ENCODE results near the gene PIF1. TPM values are rescaled to one million over a fixed set of nuclear protein-coding genes. Genes with fewer than 3 reads are reported as not detected.
"Not testable (repeated sequence)": the region's sequence is repeated elsewhere in the genome, so short reads cannot be mapped to it uniquely, and the experiment has no call there.

The PIF1 gene
- polyA plus RNA-seq, 2 donors, result 5.0 to 9.2 TPM

- WGBS, 2 donors, result 81 to 94% methylated on average over 12 to 13 of the region's 13 CpGs
- no peaks in the 10 kb centered on the region for H3K9me3 ChIP-seq (ENCODE audit: control insufficient read depth in 2 of 2, insufficient read depth in 1 of 2, low read depth in 1 of 2, low read length in 1 of 2)
- H3K27ac ChIP-seq (ENCODE audit: low read depth in 2 of 2, low read length in 1 of 2), result no peak overlapping the region
- H3K4me1 ChIP-seq (ENCODE audit: control insufficient read depth in 2 of 2, insufficient read depth in 2 of 2, low read length in 1 of 2), result no peaks in the 10 kb centered on the region
- H3K36me3 ChIP-seq (ENCODE audit: control insufficient read depth in 2 of 2, insufficient read depth in 2 of 2, low read length in 1 of 2), result peaks cover 0 to 3% of the 10 kb centered on the region in 2 donors
- H3K4me3 ChIP-seq (ENCODE audit: low read depth in 1 of 2, low read length in 2 of 2), result no peak overlapping the region
- H3K27me3 ChIP-seq (ENCODE audit: control insufficient read depth in 1 of 2, insufficient read depth in 2 of 2, low read length in 2 of 2), result no peaks in the 10 kb centered on the region
These were observed 9.0 kb downstream of the PIF1 start for GRCh38 chr15:64816452-64816851.

- not testable (repeated sequence) for H3K4me3 ChIP-seq (ENCODE audit: low read depth in 1 of 2, low read length in 2 of 2); H3K4me1 ChIP-seq (ENCODE audit: control insufficient read depth in 2 of 2, insufficient read depth in 2 of 2, low read length in 1 of 2); H3K9me3 ChIP-seq (ENCODE audit: control insufficient read depth in 2 of 2, insufficient read depth in 1 of 2, low read depth in 1 of 2, low read length in 1 of 2); H3K27me3 ChIP-seq (ENCODE audit: control insufficient read depth in 1 of 2, insufficient read depth in 2 of 2, low read length in 2 of 2); H3K36me3 ChIP-seq (ENCODE audit: control insufficient read depth in 2 of 2, insufficient read depth in 2 of 2, low read length in 1 of 2); H3K27ac ChIP-seq (ENCODE audit: low read depth in 2 of 2, low read length in 1 of 2)
- WGBS, 2 donors, result 72 to 83% methylated on average over 4 of the region's 4 CpGs
These were observed 10.5 kb downstream of the PIF1 start for GRCh38 chr15:64814965-64815364.

GRCh38 chr15:64814283-64814682, 11.2 kb downstream of the PIF1 start:
- H3K27ac ChIP-seq (ENCODE audit: low read depth in 2 of 2, low read length in 1 of 2); H3K4me1 ChIP-seq (ENCODE audit: control insufficient read depth in 2 of 2, insufficient read depth in 2 of 2, low read length in 1 of 2); H3K4me3 ChIP-seq (ENCODE audit: low read depth in 1 of 2, low read length in 2 of 2); H3K9me3 ChIP-seq (ENCODE audit: control insufficient read depth in 2 of 2, insufficient read depth in 1 of 2, low read depth in 1 of 2, low read length in 1 of 2); H3K36me3 ChIP-seq (ENCODE audit: control insufficient read depth in 2 of 2, insufficient read depth in 2 of 2, low read length in 1 of 2); H3K27me3 ChIP-seq (ENCODE audit: control insufficient read depth in 1 of 2, insufficient read depth in 2 of 2, low read length in 2 of 2): not testable (repeated sequence)
- WGBS, 2 donors, result 94 to 95% methylated on average over 8 of the region's 8 CpGs

GRCh38 chr15:64813075-64813474, 12.4 kb downstream of the PIF1 start:
- no peak overlapping the region for H3K27ac ChIP-seq (ENCODE audit: low read depth in 2 of 2, low read length in 1 of 2)
- WGBS, 2 donors, result 68 to 80% methylated on average over 6 of the region's 6 CpGs

GRCh38 chr15:64810497-64811326, 14.7 kb downstream of the PIF1 start:
- Histone ChIP-seq H3K4me1 (ENCODE audit: control insufficient read depth in 2 of 2, insufficient read depth in 2 of 2, low read length in 1 of 2) (no peaks in the 10 kb centered on the region), H3K9me3 (ENCODE audit: control insufficient read depth in 2 of 2, insufficient read depth in 1 of 2, low read depth in 1 of 2, low read length in 1 of 2) (no peaks in the 10 kb centered on the region), H3K4me3 (ENCODE audit: low read depth in 1 of 2, low read length in 2 of 2) (no peak overlapping the region), H3K27ac (ENCODE audit: low read depth in 2 of 2, low read length in 1 of 2) (peak overlapping the region in 1 of 2 donors; percentile 40), H3K36me3 (ENCODE audit: control insufficient read depth in 2 of 2, insufficient read depth in 2 of 2, low read length in 1 of 2) (no peaks in the 10 kb centered on the region), H3K27me3 (ENCODE audit: control insufficient read depth in 1 of 2, insufficient read depth in 2 of 2, low read length in 2 of 2) (no peaks in the 10 kb centered on the region)
- WGBS, 2 donors, result 80 to 86% methylated on average over 5 to 6 of the region's 6 CpGs

More at GRCh38 chr15:64813075-64813474, 12.4 kb downstream of the PIF1 start:
- Histone ChIP-seq H3K9me3 (ENCODE audit: control insufficient read depth in 2 of 2, insufficient read depth in 1 of 2, low read depth in 1 of 2, low read length in 1 of 2) (no peaks in the 10 kb centered on the region), H3K36me3 (ENCODE audit: control insufficient read depth in 2 of 2, insufficient read depth in 2 of 2, low read length in 1 of 2) (no peaks in the 10 kb centered on the region), H3K4me1 (ENCODE audit: control insufficient read depth in 2 of 2, insufficient read depth in 2 of 2, low read length in 1 of 2) (no peaks in the 10 kb centered on the region), H3K27me3 (ENCODE audit: control insufficient read depth in 1 of 2, insufficient read depth in 2 of 2, low read length in 2 of 2) (no peaks in the 10 kb centered on the region), H3K4me3 (ENCODE audit: low read depth in 1 of 2, low read length in 2 of 2) (no peak overlapping the region)

- no peak overlapping the region for H3K4me3 ChIP-seq (ENCODE audit: low read depth in 1 of 2, low read length in 2 of 2)
- no peaks in the 10 kb centered on the region for H3K27me3 ChIP-seq (ENCODE audit: control insufficient read depth in 1 of 2, insufficient read depth in 2 of 2, low read length in 2 of 2)
- H3K4me1 ChIP-seq (ENCODE audit: control insufficient read depth in 2 of 2, insufficient read depth in 2 of 2, low read length in 1 of 2), result no peaks in the 10 kb centered on the region
- no peaks in the 10 kb centered on the region for H3K36me3 ChIP-seq (ENCODE audit: control insufficient read depth in 2 of 2, insufficient read depth in 2 of 2, low read length in 1 of 2)
- 29 to 33% methylated on average over 14 of the region's 14 CpGs for WGBS, 2 donors
- H3K27ac ChIP-seq (ENCODE audit: low read depth in 2 of 2, low read length in 1 of 2), result peak overlapping the region in 1 of 2 donors; percentile 42
- H3K9me3 ChIP-seq (ENCODE audit: control insufficient read depth in 2 of 2, insufficient read depth in 1 of 2, low read depth in 1 of 2, low read length in 1 of 2), result no peaks in the 10 kb centered on the region
These were observed 15.6 kb downstream of the PIF1 start for GRCh38 chr15:64809649-64810496.

- no peaks in the 10 kb centered on the region for H3K36me3 ChIP-seq (ENCODE audit: control insufficient read depth in 2 of 2, insufficient read depth in 2 of 2, low read length in 1 of 2)
- WGBS, 2 donors, result 73 to 76% methylated on average over 10 of the region's 10 CpGs
- peak overlapping the region in 1 of 2 donors; percentile 40 for H3K27ac ChIP-seq (ENCODE audit: low read depth in 2 of 2, low read length in 1 of 2)
- H3K9me3 ChIP-seq (ENCODE audit: control insufficient read depth in 2 of 2, insufficient read depth in 1 of 2, low read depth in 1 of 2, low read length in 1 of 2), result no peaks in the 10 kb centered on the region
- H3K27me3 ChIP-seq (ENCODE audit: control insufficient read depth in 1 of 2, insufficient read depth in 2 of 2, low read length in 2 of 2), result no peaks in the 10 kb centered on the region
- H3K4me1 ChIP-seq (ENCODE audit: control insufficient read depth in 2 of 2, insufficient read depth in 2 of 2, low read length in 1 of 2), result no peaks in the 10 kb centered on the region
- no peak overlapping the region for H3K4me3 ChIP-seq (ENCODE audit: low read depth in 1 of 2, low read length in 2 of 2)
These were observed 16.5 kb downstream of the PIF1 start for GRCh38 chr15:64808785-64809453.

GRCh38 chr15:64807751-64808222, 17.7 kb downstream of the PIF1 start:
- no peaks in the 10 kb centered on the region for H3K27me3 ChIP-seq (ENCODE audit: control insufficient read depth in 1 of 2, insufficient read depth in 2 of 2, low read length in 2 of 2)
- 62 to 67% methylated on average over 6 of the region's 6 CpGs for WGBS, 2 donors
- H3K27ac ChIP-seq (ENCODE audit: low read depth in 2 of 2, low read length in 1 of 2), result peak overlapping the region; percentile 54 to 72
- no peaks in the 10 kb centered on the region for H3K36me3 ChIP-seq (ENCODE audit: control insufficient read depth in 2 of 2, insufficient read depth in 2 of 2, low read length in 1 of 2)
- no peaks in the 10 kb centered on the region for H3K9me3 ChIP-seq (ENCODE audit: control insufficient read depth in 2 of 2, insufficient read depth in 1 of 2, low read depth in 1 of 2, low read length in 1 of 2)
- H3K4me3 ChIP-seq (ENCODE audit: low read depth in 1 of 2, low read length in 2 of 2), result no peak overlapping the region
- no peaks in the 10 kb centered on the region for H3K4me1 ChIP-seq (ENCODE audit: control insufficient read depth in 2 of 2, insufficient read depth in 2 of 2, low read length in 1 of 2)

- no peaks in the 10 kb centered on the region for H3K9me3 ChIP-seq (ENCODE audit: control insufficient read depth in 2 of 2, insufficient read depth in 1 of 2, low read depth in 1 of 2, low read length in 1 of 2)
- no peaks in the 10 kb centered on the region for H3K4me1 ChIP-seq (ENCODE audit: control insufficient read depth in 2 of 2, insufficient read depth in 2 of 2, low read length in 1 of 2)
- no peaks in the 10 kb centered on the region for H3K27me3 ChIP-seq (ENCODE audit: control insufficient read depth in 1 of 2, insufficient read depth in 2 of 2, low read length in 2 of 2)
- H3K27ac ChIP-seq (ENCODE audit: low read depth in 2 of 2, low read length in 1 of 2), result peak overlapping the region; percentile 54 to 72
- no peak overlapping the region for H3K4me3 ChIP-seq (ENCODE audit: low read depth in 1 of 2, low read length in 2 of 2)
- 67 to 81% methylated on average over 13 of the region's 13 CpGs for WGBS, 2 donors
- H3K36me3 ChIP-seq (ENCODE audit: control insufficient read depth in 2 of 2, insufficient read depth in 2 of 2, low read length in 1 of 2), result no peaks in the 10 kb centered on the region
These were observed 18.2 kb downstream of the PIF1 start for GRCh38 chr15:64807051-64807749.
